Neural progenitor cell (in vitro differentiated cells): ENCODE data around the gene PIGC. TPM values are rescaled to one million over a fixed set of nuclear protein-coding genes. Genes with fewer than 3 reads are reported as not detected.

ENCODE experiments used
- DNase-seq: peaks from one replicate; pipeline ENCODE4 v3.0.0-alpha.2; 2016; ENCODE audit warnings: low spot score
- H2AFZ ChIP-seq: fragments of 200-600 bp; sonication (generic); replicated peaks from 2 replicates; pipeline ENCODE4 v1.6.1; 2016; ENCODE audit warnings: antibody characterized with exemption
- H3F3A ChIP-seq: fragments of 200-600 bp; sonication (generic); 2 replicates; pipeline ENCODE4 v1.6.1; 2016; ENCODE audit warnings: antibody characterized with exemption, low read depth
- H3K27ac ChIP-seq: fragments of 200-600 bp; sonication (generic); 2 replicates; pipeline ENCODE4 v1.5.1; 2016; ENCODE audit warnings: mild to moderate bottlenecking
- H3K27me3 ChIP-seq: fragments of 200-600 bp; sonication (generic); 2 replicates; pipeline ENCODE4 v1.6.1; 2016; ENCODE audit warnings: mild to moderate bottlenecking, moderate library complexity
- H3K36me3 ChIP-seq: fragments of 200-600 bp; sonication (generic); 2 replicates; pipeline ENCODE4 v1.5.1; 2016
- H3K4me1 ChIP-seq: fragments of 200-600 bp; sonication (generic); 2 replicates; pipeline ENCODE4 v1.6.1; 2016; ENCODE audit warnings: mixed run types
- H3K4me2 ChIP-seq: fragments of 200-600 bp; sonication (generic); 2 replicates; pipeline ENCODE4 v1.6.1; 2016
- H3K4me3 ChIP-seq: fragments of 200-600 bp; sonication (generic); 2 replicates; pipeline ENCODE4 v1.5.1; 2016
- H3K79me2 ChIP-seq: fragments of 200-600 bp; sonication (generic); 2 replicates; pipeline ENCODE4 v1.6.1; 2016; ENCODE audit warnings: low read depth
- H3K9ac ChIP-seq: fragments of 200-600 bp; sonication (generic); 2 replicates; pipeline ENCODE4 v1.6.1; 2016
- H3K9me3 ChIP-seq: fragments of 200-600 bp; sonication (generic); 2 replicates; pipeline ENCODE4 v1.5.1; 2016; ENCODE audit warnings: low read depth
- H4K20me1 ChIP-seq: fragments of 200-600 bp; sonication (generic); 2 replicates; pipeline ENCODE4 v1.6.1; 2016; ENCODE audit warnings: low read depth
- H3K27ac Mint-ChIP-seq: 3 replicates; pipeline ENCODE4 v1.8.0; 2021; ENCODE audit warnings: mixed read lengths
- H3K27me3 Mint-ChIP-seq: 2 replicates; pipeline ENCODE4 v1.8.0; 2022; ENCODE audit warnings: low read depth, mild to moderate bottlenecking, inconsistent platforms, moderate library complexity, mixed read lengths; ENCODE audit not compliant: insufficient read depth
- H3K36me3 Mint-ChIP-seq: 3 replicates; pipeline ENCODE4 v1.8.0; 2021; ENCODE audit warnings: mixed read lengths
- H3K4me1 Mint-ChIP-seq: 3 replicates; pipeline ENCODE4 v1.8.0; 2021; ENCODE audit warnings: mixed read lengths
- H3K4me3 Mint-ChIP-seq: 3 replicates; pipeline ENCODE4 v1.8.0; 2021; ENCODE audit warnings: mild to moderate bottlenecking, moderate library complexity, mixed read lengths
- H3K9me3 Mint-ChIP-seq: 3 replicates; pipeline ENCODE4 v1.8.0; 2020; ENCODE audit warnings: mixed read lengths
- EZH2 ChIP-seq: fragments of 200-600 bp; sonication (generic); IDR thresholded peaks from 2 replicates; pipeline ENCODE4 v1.6.1; 2017; ENCODE audit warnings: antibody characterized with exemption, mild to moderate bottlenecking, moderate library complexity
- EZH2phosphoT487 ChIP-seq: fragments of 200-600 bp; sonication (generic); IDR thresholded peaks from 2 replicates; pipeline ENCODE4 v1.6.1; 2017; ENCODE audit warnings: antibody characterized with exemption
- total RNA-seq: library from RNA; depleted of rRNA; stranded (reverse); fragments of >200 nt; gene quantifications from 2 replicates; pipeline ENCODE4 v1.2.3, GENCODE V29; 2015; ENCODE audit warnings: low replicate concordance
- TF ChIP-seq, protein P1 (sequence below): fragments of 200-600 bp; sonication (generic); IDR thresholded peaks from 2 replicates; pipeline ENCODE4 v1.5.1; 2017; ENCODE audit warnings: antibody characterized with exemption, mild to moderate bottlenecking

The PIGC gene
- total RNA-seq, 1 donor from 2014 or later, result 39.4 TPM

DNA sequence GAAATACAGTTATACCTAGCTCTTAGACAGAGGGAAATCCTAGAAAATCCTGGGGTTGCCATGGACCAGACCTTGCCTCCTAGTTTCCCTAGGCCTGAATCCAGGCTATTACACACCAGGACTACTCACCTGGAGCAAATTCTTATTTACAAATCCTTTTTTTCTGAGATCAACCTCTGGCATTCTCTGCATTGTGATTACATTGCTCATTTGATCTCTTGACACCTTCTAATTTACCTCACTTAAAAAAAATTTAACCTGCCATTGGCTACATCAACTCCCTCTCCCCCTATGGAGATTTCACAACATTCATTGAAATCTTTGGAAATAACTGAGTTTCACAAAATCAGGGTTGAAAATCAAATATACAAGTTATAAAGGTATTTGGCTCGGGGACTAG lies 26.3 kb downstream of the PIGC start:
- Histone ChIP-seq H3F3A (no peaks in the 10 kb centered on the region), H3K27me3 (no peaks in the 10 kb centered on the region), H4K20me1 (no peaks in the 10 kb centered on the region), H3K27ac (no peak overlapping the region), H3K4me3 (no peak overlapping the region), H2AFZ (no peak overlapping the region), H3K9ac (no peak overlapping the region), H3K9me3 (no peaks in the 10 kb centered on the region), H3K36me3 (no peaks in the 10 kb centered on the region), H3K4me1 (peaks cover 15% of the 10 kb centered on the region), H3K4me2 (no peak overlapping the region), H3K79me2 (no peaks in the 10 kb centered on the region)
- no peaks in the 10 kb centered on the region for H3K36me3 Mint-ChIP-seq
- H3K4me1 Mint-ChIP-seq, result no peaks in the 10 kb centered on the region
- no peak overlapping the region for H3K4me3 Mint-ChIP-seq
- no peaks in the 10 kb centered on the region for H3K27me3 Mint-ChIP-seq
- H3K9me3 Mint-ChIP-seq, result no peaks in the 10 kb centered on the region
- no peak for DNase-seq
- TF ChIP-seq EZH2, result no peak
- TF ChIP-seq EZH2phosphoT487, result no peak
- TF ChIP-seq, protein P1, sequence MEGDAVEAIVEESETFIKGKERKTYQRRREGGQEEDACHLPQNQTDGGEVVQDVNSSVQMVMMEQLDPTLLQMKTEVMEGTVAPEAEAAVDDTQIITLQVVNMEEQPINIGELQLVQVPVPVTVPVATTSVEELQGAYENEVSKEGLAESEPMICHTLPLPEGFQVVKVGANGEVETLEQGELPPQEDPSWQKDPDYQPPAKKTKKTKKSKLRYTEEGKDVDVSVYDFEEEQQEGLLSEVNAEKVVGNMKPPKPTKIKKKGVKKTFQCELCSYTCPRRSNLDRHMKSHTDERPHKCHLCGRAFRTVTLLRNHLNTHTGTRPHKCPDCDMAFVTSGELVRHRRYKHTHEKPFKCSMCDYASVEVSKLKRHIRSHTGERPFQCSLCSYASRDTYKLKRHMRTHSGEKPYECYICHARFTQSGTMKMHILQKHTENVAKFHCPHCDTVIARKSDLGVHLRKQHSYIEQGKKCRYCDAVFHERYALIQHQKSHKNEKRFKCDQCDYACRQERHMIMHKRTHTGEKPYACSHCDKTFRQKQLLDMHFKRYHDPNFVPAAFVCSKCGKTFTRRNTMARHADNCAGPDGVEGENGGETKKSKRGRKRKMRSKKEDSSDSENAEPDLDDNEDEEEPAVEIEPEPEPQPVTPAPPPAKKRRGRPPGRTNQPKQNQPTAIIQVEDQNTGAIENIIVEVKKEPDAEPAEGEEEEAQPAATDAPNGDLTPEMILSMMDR, result no peak
- H3K27ac Mint-ChIP-seq, result no peak overlapping the region

DNA sequence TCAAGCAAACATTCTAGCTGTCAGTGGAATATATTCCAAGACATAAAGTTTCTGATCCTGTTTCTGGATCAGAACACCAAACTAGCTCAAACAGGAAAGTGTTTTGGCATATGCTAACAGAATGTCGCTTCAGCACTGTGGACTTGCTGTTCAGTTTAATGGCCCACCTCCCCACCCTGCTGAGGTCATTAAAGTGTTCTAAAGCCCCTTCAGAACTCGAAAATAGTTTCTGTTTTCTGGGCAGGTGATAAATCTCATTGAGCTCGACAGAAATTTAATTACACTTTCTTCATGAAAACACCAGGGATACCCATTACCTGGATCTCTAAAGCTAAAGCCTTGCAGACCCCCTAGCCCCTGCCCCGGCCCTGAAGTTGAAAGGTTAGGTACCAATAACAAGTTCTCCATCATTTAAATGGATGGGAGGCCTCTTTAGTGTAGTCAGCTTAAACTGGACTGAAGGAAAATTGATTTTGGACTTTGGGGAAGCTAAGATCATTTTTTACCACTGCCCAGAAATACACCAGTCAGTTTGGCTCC lies 27.3 kb downstream of the PIGC start:
- H3K4me3 Mint-ChIP-seq, result no peak overlapping the region
- Histone ChIP-seq H2AFZ (no peak overlapping the region), H3K4me3 (no peak overlapping the region), H3K36me3 (no peaks in the 10 kb centered on the region), H3K9ac (no peak overlapping the region), H3K79me2 (no peaks in the 10 kb centered on the region), H3K9me3 (no peaks in the 10 kb centered on the region), H3K4me2 (no peak overlapping the region), H3K4me1 (peaks cover 9% of the 10 kb centered on the region), H4K20me1 (no peaks in the 10 kb centered on the region), H3K27ac (no peak overlapping the region), H3K27me3 (no peaks in the 10 kb centered on the region), H3F3A (no peaks in the 10 kb centered on the region)
- no peaks in the 10 kb centered on the region for H3K9me3 Mint-ChIP-seq
- H3K27ac Mint-ChIP-seq, result no peak overlapping the region
- TF ChIP-seq, protein P1, result no peak
- TF ChIP-seq EZH2phosphoT487 (no peak), EZH2 (no peak)
- H3K27me3 Mint-ChIP-seq, result no peaks in the 10 kb centered on the region
- H3K36me3 Mint-ChIP-seq, result no peaks in the 10 kb centered on the region
- H3K4me1 Mint-ChIP-seq, result no peaks in the 10 kb centered on the region
- no peak for DNase-seq

DNA sequence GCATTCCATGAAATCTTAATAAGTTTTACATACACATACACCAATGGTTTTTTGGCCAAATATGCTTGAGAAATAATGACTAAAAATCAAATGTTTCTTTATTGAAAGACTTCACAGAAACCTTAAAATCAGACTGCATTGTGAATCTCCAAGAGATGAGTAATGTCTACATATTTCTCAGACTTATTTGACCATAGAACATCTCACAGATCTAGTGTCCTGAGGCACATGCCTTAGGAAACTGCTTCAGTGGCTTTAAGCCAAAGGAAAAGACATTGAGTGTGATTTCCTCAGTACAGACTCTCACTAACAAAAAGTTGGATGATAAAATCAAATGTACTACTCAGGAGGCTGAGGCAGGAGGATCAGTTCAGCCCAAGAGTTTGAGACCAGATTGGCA lies 29.5 kb downstream of the PIGC start:
- Histone ChIP-seq H3F3A (no peaks in the 10 kb centered on the region), H3K4me2 (no peak overlapping the region), H2AFZ (no peak overlapping the region), H3K4me3 (no peak overlapping the region), H3K4me1 (peaks cover 6% of the 10 kb centered on the region), H3K79me2 (no peaks in the 10 kb centered on the region), H3K36me3 (no peaks in the 10 kb centered on the region), H3K9ac (no peak overlapping the region), H3K27me3 (no peaks in the 10 kb centered on the region), H3K9me3 (no peaks in the 10 kb centered on the region), H4K20me1 (no peaks in the 10 kb centered on the region), H3K27ac (no peak overlapping the region)
- TF ChIP-seq EZH2 (no peak), EZH2phosphoT487 (no peak)
- TF ChIP-seq, protein P1, result no peak
- DNase-seq, result no peak
- no peaks in the 10 kb centered on the region for H3K4me1 Mint-ChIP-seq
- no peak overlapping the region for H3K27ac Mint-ChIP-seq
- no peaks in the 10 kb centered on the region for H3K36me3 Mint-ChIP-seq
- H3K9me3 Mint-ChIP-seq, result no peaks in the 10 kb centered on the region
- H3K4me3 Mint-ChIP-seq, result no peak overlapping the region
- H3K27me3 Mint-ChIP-seq, result no peaks in the 10 kb centered on the region
